A549 (cell line): ENCODE measurements around the gene PTPRS.

Experiments
- CTCF ChIP-seq: fragments of >200 bp; sonication (Bioruptor Twin); formaldehyde crosslinking; IDR thresholded peaks from 3 replicates; pipeline ENCODE4 v1.5.1; 2016
- HMGXB4 ChIP-seq: fragments of 250-450 bp; sonication (Bioruptor Pico); IDR thresholded peaks from 2 replicates; pipeline ENCODE4 v1.5.0; 2021; ENCODE audit warnings: mild to moderate bottlenecking, moderate library complexity, borderline replicate concordance
- JUN ChIP-seq, 2 experiments: fragments of >200 bp; sonication (Bioruptor Twin); formaldehyde crosslinking; IDR thresholded peaks; 2 replicates in 1 of 2; 3 replicates in 1 of 2; pipeline ENCODE4 v1.6.1; 2016 to 2017
- JUNB ChIP-seq: fragments of >200 bp; sonication (Bioruptor Twin); formaldehyde crosslinking; IDR thresholded peaks from 2 replicates; pipeline ENCODE4 v1.6.1; 2016
- PBX3 ChIP-seq: IDR thresholded peaks from 2 replicates; pipeline ENCODE4 v1.6.1; 2012
- RCOR1 ChIP-seq: fragments of 150-350 bp; IDR thresholded peaks from 2 replicates; pipeline ENCODE4 v1.6.1; 2014; ENCODE audit warnings: antibody characterized with exemption, low read length, low read depth
- RFX5 ChIP-seq: fragments of 450-650 bp; IDR thresholded peaks from 2 replicates; pipeline ENCODE4 v1.7.1; 2014; ENCODE audit warnings: antibody characterized with exemption, mild to moderate bottlenecking, moderate library complexity
- SMC3 ChIP-seq: fragments of >200 bp; sonication (Bioruptor Twin); formaldehyde crosslinking; IDR thresholded peaks from 3 replicates; pipeline ENCODE4 v1.6.1; 2018; ENCODE audit warnings: inconsistent platforms

- TF ChIP-seq RFX5: no peak
- no peak for TF ChIP-seq PBX3
- TF ChIP-seq JUN (IDR thresholded peaks at IDR 0.05): no peak
- TF ChIP-seq CTCF: no peak
- TF ChIP-seq JUNB: no peak
- TF ChIP-seq RCOR1: no peak
- no peak for TF ChIP-seq HMGXB4 (CRISPR knock-in tag)
- no peak for TF ChIP-seq SMC3
Measured at GRCh38 chr19:5304486-5304885, 36.1 kb downstream of the PTPRS start.
